IMR-90 (cell line): ENCODE data around the gene VNN1. TPM values are rescaled to one million over a fixed set of nuclear protein-coding genes. Genes with fewer than 3 reads are reported as not detected.

ENCODE experiments used
- ATAC-seq: fragments of 200-7000 bp; cut with Tn5 transposase; 2 replicates; pipeline ENCODE4 v1.9.1; 2020; ENCODE audit warnings: low read depth, mild to moderate bottlenecking, moderate library complexity
- BruUV-seq: library from RNA; stranded (reverse); fragments of 400-500 nt; replicated peaks from 2 replicates; lab custom pipeline; 2021; lab: Mats Ljungman, UMichigan
- CTCF ChIA-PET: fragments of 300-600 bp; formaldehyde crosslinking; extraction: SDS; loops from one replicate; lab custom pipeline; 2021; ENCODE audit warnings: antibody characterized with exemption; lab: Yijun Ruan, JAX
- POLR2A ChIA-PET: fragments of 300-600 bp; sonication (Branson Sonifier 250); formaldehyde crosslinking; loops from one replicate; lab custom pipeline; 2022; ENCODE audit warnings: antibody characterized with exemption; ENCODE audit not compliant: unreplicated experiment; lab: Charles Lee
- DNase-seq: peaks from one replicate; pipeline ENCODE4 v3.0.0; 2013
- H2AFZ ChIP-seq: replicated peaks from 2 replicates; pipeline ENCODE3; 2013; ENCODE audit warnings: low read length, mild to moderate bottlenecking; ENCODE audit not compliant: poor library complexity
- H2AK5ac ChIP-seq: 2 replicates; pipeline ENCODE4 v1.6.1; 2013; ENCODE audit warnings: low read depth, low read length, inconsistent platforms
- H2AK9ac ChIP-seq: replicated peaks from 2 replicates; pipeline ENCODE3; 2013; ENCODE audit warnings: mild to moderate bottlenecking, low read depth, low read length, moderate library complexity; ENCODE audit not compliant: poor library complexity
- H2BK120ac ChIP-seq: 2 replicates; pipeline ENCODE4 v1.6.1; 2013; ENCODE audit warnings: low read depth, low read length, inconsistent platforms
- H2BK15ac ChIP-seq: 3 replicates; pipeline ENCODE4 v1.6.1; 2013; ENCODE audit warnings: low read depth, low read length, inconsistent platforms
- H2BK20ac ChIP-seq: 2 replicates; pipeline ENCODE4 v1.6.1; 2013; ENCODE audit warnings: low read depth, mild to moderate bottlenecking, inconsistent platforms, low read length, moderate library complexity
- H2BK5ac ChIP-seq: 2 replicates; pipeline ENCODE4 v1.6.1; 2013; ENCODE audit warnings: mild to moderate bottlenecking, low read depth, low read length, inconsistent platforms; ENCODE audit not compliant: poor library complexity, severe bottlenecking
- H3K14ac ChIP-seq: replicated peaks from 2 replicates; pipeline ENCODE4 v1.6.1; 2013; ENCODE audit warnings: low read depth, low read length, inconsistent platforms
- H3K18ac ChIP-seq: 2 replicates; pipeline ENCODE4 v1.6.1; 2013; ENCODE audit warnings: low read depth, low read length, control low read depth
- H3K23ac ChIP-seq: 2 replicates; pipeline ENCODE4 v1.6.1; 2013; ENCODE audit warnings: low read depth, low read length, inconsistent platforms
- H3K27ac ChIP-seq: 2 replicates; pipeline ENCODE4 v1.5.1; 2013; ENCODE audit warnings: mild to moderate bottlenecking, control low read depth, low read length; ENCODE audit not compliant: insufficient read depth
- H3K27me3 ChIP-seq: 2 replicates; pipeline ENCODE4 v1.6.1; 2013; ENCODE audit warnings: low read length; ENCODE audit not compliant: control insufficient read depth, insufficient read depth
- H3K36me3 ChIP-seq: 2 replicates; pipeline ENCODE4 v1.6.1; 2013; ENCODE audit warnings: low read length, mixed read lengths; ENCODE audit not compliant: control insufficient read depth, insufficient read depth
- H3K4ac ChIP-seq: 2 replicates; pipeline ENCODE4 v1.6.1; 2013; ENCODE audit warnings: low read depth, low read length, inconsistent platforms
- H3K4me1 ChIP-seq: 2 replicates; pipeline ENCODE4 v1.6.1; 2013; ENCODE audit warnings: low read length, mixed read lengths; ENCODE audit not compliant: control insufficient read depth, insufficient read depth
- H3K4me2 ChIP-seq: 2 replicates; pipeline ENCODE4 v1.6.1; 2013; ENCODE audit warnings: low read depth, mild to moderate bottlenecking, control low read depth, low read length, moderate library complexity
- H3K4me3 ChIP-seq: 2 replicates; pipeline ENCODE4 v1.5.1; 2013; ENCODE audit warnings: low read depth, mild to moderate bottlenecking, control low read depth, low read length, moderate library complexity; ENCODE audit not compliant: insufficient read depth
- H3K56ac ChIP-seq: 2 replicates; pipeline ENCODE4 v1.6.1; 2013; ENCODE audit warnings: low read length, inconsistent platforms; ENCODE audit not compliant: insufficient read depth; ENCODE audit errors: extremely low read depth
- H3K79me1 ChIP-seq, 2 experiments: 2 replicates each; pipeline ENCODE4 v1.6.1; 2013; ENCODE audit warnings: low read length in 2 of 2, inconsistent platforms in 1 of 2, low read depth in 1 of 2
- H3K9ac ChIP-seq: 2 replicates; pipeline ENCODE4 v1.6.1; 2013; ENCODE audit warnings: low read depth, low read length, control low read depth
- H3K9me1 ChIP-seq: 2 replicates; pipeline ENCODE4 v1.6.1; 2013; ENCODE audit warnings: low read length, inconsistent platforms; ENCODE audit not compliant: insufficient read depth
- H3K9me3 ChIP-seq: 2 replicates; pipeline ENCODE4 v1.6.1; 2013; ENCODE audit warnings: low read length; ENCODE audit not compliant: control insufficient read depth, insufficient read depth
- H4K20me1 ChIP-seq: 2 replicates; pipeline ENCODE4 v1.6.1; 2013; ENCODE audit warnings: low read length, inconsistent platforms; ENCODE audit not compliant: insufficient read depth
- H4K5ac ChIP-seq: 2 replicates; pipeline ENCODE4 v1.6.1; 2013; ENCODE audit warnings: mild to moderate bottlenecking, low read depth, low read length, control low read depth
- H4K8ac ChIP-seq, 2 experiments: 2 replicates each; pipeline ENCODE4 v1.6.1; 2013; ENCODE audit warnings: low read depth in 2 of 2, low read length in 2 of 2, control low read depth in 1 of 2, inconsistent platforms in 1 of 2
- H4K91ac ChIP-seq: 2 replicates; pipeline ENCODE4 v1.6.1; 2013; ENCODE audit warnings: low read depth, low read length, inconsistent platforms; ENCODE audit not compliant: insufficient read depth
- BHLHE40 ChIP-seq: fragments of 150-350 bp; IDR thresholded peaks from 2 replicates; pipeline ENCODE4 v1.6.1; 2016; ENCODE audit warnings: mild to moderate bottlenecking, low read depth, low read length
- MAZ ChIP-seq: IDR thresholded peaks from 2 replicates; pipeline ENCODE4 v1.6.1; 2012; ENCODE audit warnings: low read depth, mild to moderate bottlenecking, low read length, improper control_type of control experiment, moderate library complexity, borderline replicate concordance
- MXI1 ChIP-seq: IDR thresholded peaks from 2 replicates; pipeline ENCODE4 v1.6.1; 2012; ENCODE audit warnings: low read depth, mild to moderate bottlenecking, low read length, moderate library complexity, borderline replicate concordance
- POLR2A ChIP-seq: IDR thresholded peaks from 2 replicates; pipeline ENCODE4 v1.6.1; 2012; ENCODE audit warnings: mild to moderate bottlenecking, low read depth, low read length
- RAD21 ChIP-seq: IDR thresholded peaks from 2 replicates; pipeline ENCODE4 v1.6.1; 2012; ENCODE audit warnings: low read length, improper control_type of control experiment
- RCOR1 ChIP-seq: IDR thresholded peaks from 2 replicates; pipeline ENCODE4 v1.6.1; 2012; ENCODE audit warnings: mild to moderate bottlenecking, low read length, improper control_type of control experiment; ENCODE audit not compliant: insufficient replicate concordance
- SMC3 ChIP-seq: fragments of 150-350 bp; IDR thresholded peaks from 2 replicates; pipeline ENCODE4 v1.6.1; 2016; ENCODE audit warnings: low read depth, mild to moderate bottlenecking, antibody characterized with exemption, low read length, moderate library complexity
- WGBS, 2 experiments: methylation state at CpG; one replicate each; pipeline versions ENCODE4 v1.1.5 to v1.1.7; 2013; ENCODE audit warnings: missing lambda C conversion rate in 2 of 2; ENCODE audit not compliant: insufficient read length in 1 of 2; ENCODE audit errors: extremely low coverage in 2 of 2; 5-methylcytosine and 5-hydroxymethylcytosine counted together
- dilution Hi-C: fragments of 300-500 bp; cut with HindIII; formaldehyde crosslinking; loops from one replicate; pipeline ENCODE4 v1.14.3; 2018; ENCODE audit warnings: low sequenced_read_pairs; ENCODE audit not compliant: unreplicated experiment
- in situ Hi-C: fragments of 300-500 bp; cut with MboI; formaldehyde crosslinking; loops from 3 replicates; pipeline ENCODE4 v1.14.3; 2019; ENCODE audit warnings: low sequenced_read_pairs, inconsistent platforms, mixed read lengths
- intact Hi-C: fragments of 100-400 bp; cut with micrococcal nuclease; formaldehyde crosslinking; loops from 2 replicates; pipeline ENCODE4 v1.10.0; 2022
- polyA plus RNA-seq, 3 experiments: library from polyadenylated mRNA; depleted of rRNA; stranded (reverse); fragments of >200 nt; gene quantifications; 2 replicates each; pipeline ENCODE4 v1.2.3, GENCODE V29; 2012; ENCODE audit warnings: low replicate concordance in 1 of 3
- total RNA-seq: library from RNA; depleted of rRNA; stranded (reverse); fragments of >200 nt; gene quantifications from 2 replicates; pipeline ENCODE4 v1.2.3, GENCODE V29; 2012
- TF ChIP-seq, protein P1 (sequence below): fragments of 150-350 bp; IDR thresholded peaks from 2 replicates; pipeline ENCODE4 v1.6.1; 2016; ENCODE audit warnings: low read depth, mild to moderate bottlenecking, low read length, moderate library complexity, borderline replicate concordance
- TF ChIP-seq, protein P2 (sequence below): conservative IDR thresholded peaks from 2 replicates; pipeline ENCODE4 v1.5.1; 2012; ENCODE audit warnings: mild to moderate bottlenecking, low read depth, low read length, improper control_type of control experiment

VNN1 gene
- total and polyA plus RNA-seq, 2 of the 4 experiments (the other 2 are of a cell fraction), result 0.07 TPM; not detected in 1

DNA sequence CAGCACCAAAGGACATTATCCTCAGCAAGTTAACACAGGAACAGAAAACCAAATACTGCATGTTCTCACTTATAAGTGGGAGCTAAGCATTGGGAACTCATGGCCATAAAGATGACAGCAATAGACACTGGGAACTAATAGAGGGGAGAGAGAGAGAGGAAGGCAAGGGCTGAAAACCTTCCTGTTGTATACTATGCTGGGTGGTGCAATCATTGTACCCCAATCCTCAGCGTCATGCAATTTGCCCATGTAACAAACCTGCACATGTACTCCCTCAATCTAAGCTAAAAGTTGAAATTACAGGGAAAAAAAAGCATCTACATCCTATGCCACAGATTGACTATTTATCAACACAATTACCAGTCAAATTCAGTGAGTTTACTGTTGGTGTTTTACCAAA lies 20.0 kb upstream of the VNN1 start (continued):
- TF ChIP-seq SMC3 (no peak), RCOR1 (no peak), MAZ (no peak)

DNA sequence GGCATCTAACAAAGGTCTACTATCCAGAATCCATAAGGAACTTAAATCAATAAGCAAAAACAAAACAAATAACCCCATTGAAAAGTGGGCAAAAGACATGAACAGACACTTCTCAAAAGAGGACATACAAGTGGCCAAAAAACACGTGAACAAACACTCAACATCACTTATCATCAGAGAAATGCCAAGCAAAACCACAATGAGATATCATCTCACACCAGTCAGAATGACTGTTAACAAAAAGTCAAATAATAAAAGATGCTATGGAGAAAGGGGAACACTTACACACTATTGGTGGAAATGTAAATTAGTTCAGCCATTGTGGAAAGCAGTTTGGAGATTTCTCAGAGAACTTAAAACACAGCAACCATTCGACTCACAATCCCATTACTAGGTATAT lies 19.4 kb upstream of the VNN1 start:
- no peaks in the 10 kb centered on the region for H3K9me3 ChIP-seq
- peak overlapping the region; percentile 45; the same call in 1 of the 2 replicates for H3K18ac ChIP-seq
- peaks cover 18% of the 10 kb centered on the region for H3K4me1 ChIP-seq
- no TSS peak for BruUV-seq
- peak overlapping the region; percentile 56; the same call in 1 of the 2 replicates for H2BK120ac ChIP-seq
- DNase-seq (peak; percentile 17), ATAC-seq (no peak)
- peak overlapping the region; percentile 80; the same call in 2 of the 3 replicates for H2BK15ac ChIP-seq
- H3K9me1 ChIP-seq, result peaks cover 10% of the 10 kb centered on the region; the same call in 1 of the 2 replicates
- 0 out of 2 replicates have a peak overlapping the region, but pooled peaks have one; percentile 21 for H3K14ac ChIP-seq
- ChIA-PET CTCF (interaction anchor here (0.7 kb wide), 1 partner anchor 56 kb away, joined by 3 read pairs; no protein-coding TSS in a partner anchor), POLR2A (no interaction called here)
- H3K27me3 ChIP-seq, result no peaks in the 10 kb centered on the region
- H4K8ac ChIP-seq, result no peak overlapping the region
- 0 out of 2 replicates have a peak overlapping the region, but pooled peaks have one; percentile 59 for H2AK5ac ChIP-seq
- 50% methylated on average over 1 of the region's 2 CpGs; no CpG with 5 or more reads in 1 of the 2 experiments for WGBS, 2 experiments
- no peak overlapping the region for H4K91ac ChIP-seq
- H3K23ac ChIP-seq, result no peak overlapping the region
- no peak overlapping the region for H3K56ac ChIP-seq
- no peaks in the 10 kb centered on the region for H3K79me1 ChIP-seq
- no peak overlapping the region for H3K4ac ChIP-seq
- no peak overlapping the region for H3K27ac ChIP-seq
- H2AFZ ChIP-seq, result no peak overlapping the region
- no peak overlapping the region for H2AK9ac ChIP-seq
- no peaks in the 10 kb centered on the region for H4K20me1 ChIP-seq
- H4K5ac ChIP-seq, result no peak overlapping the region; the same call in 1 of the 2 replicates
- H3K9ac ChIP-seq, result no peak overlapping the region
- H3K4me3 ChIP-seq, result no peak overlapping the region
- intact Hi-C loops (no loop called here), dilution Hi-C loops (no loop called here), in situ Hi-C loops (no loop called here)
- H3K4me2 ChIP-seq, result no peak overlapping the region
- TF ChIP-seq, protein P1, sequence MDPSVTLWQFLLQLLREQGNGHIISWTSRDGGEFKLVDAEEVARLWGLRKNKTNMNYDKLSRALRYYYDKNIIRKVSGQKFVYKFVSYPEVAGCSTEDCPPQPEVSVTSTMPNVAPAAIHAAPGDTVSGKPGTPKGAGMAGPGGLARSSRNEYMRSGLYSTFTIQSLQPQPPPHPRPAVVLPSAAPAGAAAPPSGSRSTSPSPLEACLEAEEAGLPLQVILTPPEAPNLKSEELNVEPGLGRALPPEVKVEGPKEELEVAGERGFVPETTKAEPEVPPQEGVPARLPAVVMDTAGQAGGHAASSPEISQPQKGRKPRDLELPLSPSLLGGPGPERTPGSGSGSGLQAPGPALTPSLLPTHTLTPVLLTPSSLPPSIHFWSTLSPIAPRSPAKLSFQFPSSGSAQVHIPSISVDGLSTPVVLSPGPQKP, result no peak
- no peak for TF ChIP-seq POLR2A
- TF ChIP-seq, protein P2, sequence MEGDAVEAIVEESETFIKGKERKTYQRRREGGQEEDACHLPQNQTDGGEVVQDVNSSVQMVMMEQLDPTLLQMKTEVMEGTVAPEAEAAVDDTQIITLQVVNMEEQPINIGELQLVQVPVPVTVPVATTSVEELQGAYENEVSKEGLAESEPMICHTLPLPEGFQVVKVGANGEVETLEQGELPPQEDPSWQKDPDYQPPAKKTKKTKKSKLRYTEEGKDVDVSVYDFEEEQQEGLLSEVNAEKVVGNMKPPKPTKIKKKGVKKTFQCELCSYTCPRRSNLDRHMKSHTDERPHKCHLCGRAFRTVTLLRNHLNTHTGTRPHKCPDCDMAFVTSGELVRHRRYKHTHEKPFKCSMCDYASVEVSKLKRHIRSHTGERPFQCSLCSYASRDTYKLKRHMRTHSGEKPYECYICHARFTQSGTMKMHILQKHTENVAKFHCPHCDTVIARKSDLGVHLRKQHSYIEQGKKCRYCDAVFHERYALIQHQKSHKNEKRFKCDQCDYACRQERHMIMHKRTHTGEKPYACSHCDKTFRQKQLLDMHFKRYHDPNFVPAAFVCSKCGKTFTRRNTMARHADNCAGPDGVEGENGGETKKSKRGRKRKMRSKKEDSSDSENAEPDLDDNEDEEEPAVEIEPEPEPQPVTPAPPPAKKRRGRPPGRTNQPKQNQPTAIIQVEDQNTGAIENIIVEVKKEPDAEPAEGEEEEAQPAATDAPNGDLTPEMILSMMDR, result no peak
- no peak for TF ChIP-seq RAD21
- no peak for TF ChIP-seq MXI1
- TF ChIP-seq RCOR1, result no peak
- no peak for TF ChIP-seq BHLHE40
- peak overlapping the region; percentile 70; the same call in 1 of the 2 replicates for H2BK20ac ChIP-seq
- no peaks in the 10 kb centered on the region; the same call in 1 of the 2 replicates for H3K36me3 ChIP-seq
- H2BK5ac ChIP-seq, result peak overlapping the region; percentile 44
